HCT116 (cell line): ENCODE measurements around the gene PRRX2. TPM values are rescaled to one million over a fixed set of nuclear protein-coding genes. Genes with fewer than 3 reads are reported as not detected.

Source experiments
- ATAC-seq: fragments of 200-7000 bp; cut with Tn5 transposase; 2 replicates; pipeline ENCODE4 v1.9.1; 2020; ENCODE audit warnings: mild to moderate bottlenecking, moderate library complexity
- BruUV-seq: library from RNA; stranded (reverse); fragments of 400-500 nt; replicated peaks from 2 replicates; lab custom pipeline; 2021; lab: Mats Ljungman, UMichigan
- CTCF ChIA-PET: fragments of 300-600 bp; sonication (Branson Sonifier 250); formaldehyde crosslinking; loops from one replicate; lab custom pipeline; 2021; ENCODE audit warnings: antibody characterized with exemption; lab: Charles Lee
- POLR2A ChIA-PET: fragments of 300-600, 350-600 bp; sonication (Branson Sonifier 250); formaldehyde crosslinking; loops from one replicate; lab custom pipeline; 2021; ENCODE audit warnings: antibody characterized with exemption; lab: Charles Lee
- RAD21 ChIA-PET, 2 experiments: fragments of 300-600 bp; sonication (Branson Sonifier 250); formaldehyde crosslinking; loops; one replicate each; lab custom pipeline; 2023; ENCODE audit warnings: low total read pairs in 2 of 2; ENCODE audit not compliant: uncharacterized antibody in 2 of 2, unreplicated experiment in 2 of 2, low non-redundant PET in 1 of 2; lab: Charles Lee
- DNase-seq: peaks from one replicate; pipeline ENCODE4 v3.0.0-alpha.2; 2010; ENCODE audit warnings: low read depth, low spot score
- H2AFZ ChIP-seq: fragments of 200-600 bp; shearing (Covaris generic), sonication (generic); 2 replicates; pipeline ENCODE4 v1.6.1; 2017; ENCODE audit warnings: low read depth, mixed run types, mixed read lengths, antibody characterized with exemption, low read length; ENCODE audit not compliant: poor library complexity, severe bottlenecking
- H3K27ac ChIP-seq: 2 replicates; pipeline ENCODE4 v1.5.1; 2012; ENCODE audit warnings: low read depth, low read length
- H3K27me3 ChIP-seq: fragments of 200-600 bp; sonication (generic); 2 replicates; pipeline ENCODE4 v1.6.1; 2016; ENCODE audit warnings: mixed run types, low read length, mixed read lengths; ENCODE audit not compliant: insufficient read depth
- H3K36me3 ChIP-seq, 2 experiments: fragments of 200-500 bp in 1 of 2; fragments of 200-600 bp in 1 of 2; sonication (Bioruptor generic) in 1 of 2; sonication (generic) in 1 of 2; 2 replicates each; pipeline versions ENCODE4 v1.5.1 to v1.6.1; 2014 to 2016; ENCODE audit warnings: low read length in 2 of 2, inconsistent platforms in 1 of 2, mixed read lengths in 1 of 2, mixed run types in 1 of 2; ENCODE audit not compliant: insufficient read depth in 2 of 2, control insufficient read depth in 1 of 2
- H3K4me1 ChIP-seq, 2 experiments: fragments of 200-600 bp in 1 of 2; sonication (generic) in 1 of 2; 2 replicates each; pipeline versions ENCODE4 v1.5.1 to v1.6.1; 2012 to 2017; ENCODE audit warnings: low read length in 2 of 2, inconsistent platforms in 1 of 2, mild to moderate bottlenecking in 1 of 2, mixed read lengths in 1 of 2, mixed run types in 1 of 2, moderate library complexity in 1 of 2; ENCODE audit not compliant: insufficient read depth in 2 of 2, control insufficient read depth in 1 of 2
- H3K4me2 ChIP-seq: fragments of 200-600 bp; sonication (generic); 2 replicates; pipeline ENCODE4 v1.6.1; 2017; ENCODE audit warnings: mixed run types, low read length, mixed read lengths
- H3K4me3 ChIP-seq, 2 experiments: fragments of 200-600 bp in 1 of 2; sonication (generic) in 1 of 2; replicated peaks in 1 of 2; 2 replicates each; pipeline ENCODE4 v1.5.1; 2011 to 2016; ENCODE audit warnings: low read length in 2 of 2, control low read depth in 1 of 2, low read depth in 1 of 2, mild to moderate bottlenecking in 1 of 2, mixed read lengths in 1 of 2, mixed run types in 1 of 2
- H3K79me2 ChIP-seq: fragments of 200-600 bp; sonication (generic); 2 replicates; pipeline ENCODE4 v1.6.1; 2017; ENCODE audit warnings: mild to moderate bottlenecking, mixed run types, low read length, moderate library complexity, mixed read lengths; ENCODE audit not compliant: insufficient read depth
- H3K9ac ChIP-seq: fragments of 200-600 bp; sonication (generic); 2 replicates; pipeline ENCODE4 v1.6.1; 2016; ENCODE audit warnings: low read length, mixed read lengths
- H3K9me2 ChIP-seq: fragments of 200-600 bp; sonication (generic), shearing (Covaris generic); 2 replicates; pipeline ENCODE4 v1.6.1; 2017; ENCODE audit warnings: mixed run types, mild to moderate bottlenecking, moderate library complexity; ENCODE audit not compliant: insufficient read depth
- H3K9me3 ChIP-seq, 2 experiments: fragments of 200-500 bp in 1 of 2; fragments of 200-600 bp in 1 of 2; sonication (Bioruptor generic) in 1 of 2; sonication (generic) in 1 of 2; 2 replicates each; pipeline ENCODE4 v1.6.1; 2014 to 2017; ENCODE audit warnings: low read length in 2 of 2, mixed read lengths in 2 of 2, inconsistent platforms in 1 of 2, low read depth in 1 of 2, mild to moderate bottlenecking in 1 of 2, mixed run types in 1 of 2, moderate library complexity in 1 of 2; ENCODE audit not compliant: control insufficient read depth in 1 of 2, insufficient read depth in 1 of 2
- H4K20me1 ChIP-seq: fragments of 200-600 bp; sonication (generic), shearing (Covaris generic); 2 replicates; pipeline ENCODE4 v1.6.1; 2017; ENCODE audit warnings: mixed run types, mild to moderate bottlenecking, moderate library complexity; ENCODE audit not compliant: insufficient read depth
- CBX3 ChIP-seq: IDR thresholded peaks from 2 replicates; pipeline ENCODE4 v1.6.1; 2012; ENCODE audit warnings: low read depth
- CEBPB ChIP-seq: IDR thresholded peaks from 2 replicates; pipeline ENCODE4 v1.6.1; 2012; ENCODE audit warnings: low read depth
- CTCF ChIP-seq, 3 experiments: fragments of 200-600 bp in 1 of 3; sonication (generic) in 1 of 3; IDR thresholded peaks in 2 of 3; conservative IDR thresholded peaks in 1 of 3; 2 replicates each; pipeline ENCODE4 v1.5.1; 2012 to 2017; ENCODE audit warnings: low read depth in 2 of 3, low read length in 2 of 3, antibody characterized with exemption in 1 of 3, borderline replicate concordance in 1 of 3, control low read depth in 1 of 3, mild to moderate bottlenecking in 1 of 3, mixed read lengths in 1 of 3, mixed run types in 1 of 3, moderate library complexity in 1 of 3; ENCODE audit not compliant: insufficient read depth in 1 of 3
- EGR1 ChIP-seq: IDR thresholded peaks from 2 replicates; pipeline ENCODE4 v1.6.1; 2012; ENCODE audit warnings: low read depth
- RAD21 ChIP-seq: IDR thresholded peaks from 2 replicates; pipeline ENCODE4 v1.6.1; 2012; ENCODE audit warnings: low read depth, mild to moderate bottlenecking
- SP1 ChIP-seq: IDR thresholded peaks from 2 replicates; pipeline ENCODE4 v1.6.1; 2012; ENCODE audit warnings: low read depth
- SRF ChIP-seq: IDR thresholded peaks from 2 replicates; pipeline ENCODE4 v1.6.1; 2012; ENCODE audit warnings: low read depth
- TCF7L2 ChIP-seq: IDR thresholded peaks from 2 replicates; pipeline ENCODE4 v1.7.0; 2011; ENCODE audit warnings: borderline replicate concordance, inconsistent platforms; ENCODE audit not compliant: insufficient read depth, insufficient read length; ENCODE audit errors: extremely low read depth
- YY1 ChIP-seq: IDR thresholded peaks from 2 replicates; pipeline ENCODE4 v1.6.1; 2011; ENCODE audit warnings: low read length, low read depth, moderate library complexity, mild to moderate bottlenecking; ENCODE audit not compliant: insufficient replicate concordance; ENCODE audit errors: extremely low read depth
- ZNF274 ChIP-seq: fragments of 200-500 bp; sonication (Bioruptor generic); IDR thresholded peaks from 2 replicates; pipeline ENCODE4 v1.6.1; 2014; ENCODE audit warnings: mild to moderate bottlenecking, low read depth, low read length, inconsistent platforms
- intact Hi-C: fragments of 100-400 bp; cut with micrococcal nuclease; formaldehyde crosslinking; loops from 2 replicates; pipeline ENCODE4 v1.10.0; 2022
- total RNA-seq: library from RNA; stranded (reverse); gene quantifications from one replicate; pipeline ENCODE4 v1.2.1, GENCODE V29; 2021; ENCODE audit not compliant: unreplicated experiment

The PRRX2 gene
- total RNA-seq, 1 experiment from 2014 or later, result 25.5 TPM

- Histone ChIP-seq H3K4me2 (peak overlapping the region; percentile 68), H3K9me2 (no peaks in the 10 kb centered on the region), H3K4me1 (peaks cover 0 to 10% of the 10 kb centered on the region in 2 experiments; a peak in 3 of 4 replicates), H3K27ac (peak overlapping the region; percentile 0; the same call in 1 of the 2 replicates), H3K36me3 (no peaks in the 10 kb centered on the region), H2AFZ (peak overlapping the region; percentile 94), H4K20me1 (no peaks in the 10 kb centered on the region), H3K27me3 (no peaks in the 10 kb centered on the region), H3K4me3 (peak overlapping the region; percentile 11 to 33; a peak in 2 of 4 replicates), H3K9ac (no peak overlapping the region), H3K9me3 (no peaks in the 10 kb centered on the region), H3K79me2 (no peaks in the 10 kb centered on the region)
- peak; percentile 99 for ATAC-seq
- peak; percentile 64 for DNase-seq
- ChIA-PET RAD21 (interaction anchor here in 1 of 2 experiments (0.8 to 1.3 kb wide), 2 partner anchors 11 to 64 kb away, joined by 3 to 4 read pairs; no protein-coding TSS in a partner anchor), CTCF (interaction anchor here (0.6 to 5.9 kb wide), 14 partner anchors 8 to 101 kb away, joined by 3 to 54 read pairs (median 4); partner anchors contain the start of gene NTMT1), POLR2A (interaction anchor here (0.6 to 1.3 kb wide), 4 partner anchors 10 to 54 kb away, joined by 3 to 8 read pairs (median 3); partner anchors contain the start of gene PTGES)
- intact Hi-C loops, result loop anchor here (1.0 to 10.0 kb wide), 3 partner anchors 57 to 368 kb away; partner anchors contain the start of gene ASB6
- no TSS peak for BruUV-seq
- TF ChIP-seq RAD21 (peak; percentile 94), TCF7L2 (peak; percentile 75), CEBPB (no peak), CTCF (IDR thresholded peaks at IDR 0.05 in 2 of 3, conservative IDR thresholded peaks at IDR 0.05 in 1 of 3; ENCODE audit: borderline replicate concordance in 1 of 3, insufficient read depth in 1 of 3, low read depth in 2 of 3, low read length in 2 of 3) (peak; percentile 94 to 98 (median 96)), SP1 (no peak), YY1 (peak; percentile 16), SRF (no peak), ZNF274 (no peak), CBX3 (no peak), EGR1 (no peak)
Observed at GRCh38 chr9:129726322-129727160, 61.1 kb downstream of the PRRX2 start.
